ENCODE results near the gene DPP3. TPM values are rescaled to one million over a fixed set of nuclear protein-coding genes. Genes with fewer than 3 reads are reported as not detected.

Gene DPP3
- total and polyA plus RNA-seq, 2 donors (not counting 1 experiment from before 2014, with no cell fraction given) = 21.5 to 40.6 TPM

DNA sequence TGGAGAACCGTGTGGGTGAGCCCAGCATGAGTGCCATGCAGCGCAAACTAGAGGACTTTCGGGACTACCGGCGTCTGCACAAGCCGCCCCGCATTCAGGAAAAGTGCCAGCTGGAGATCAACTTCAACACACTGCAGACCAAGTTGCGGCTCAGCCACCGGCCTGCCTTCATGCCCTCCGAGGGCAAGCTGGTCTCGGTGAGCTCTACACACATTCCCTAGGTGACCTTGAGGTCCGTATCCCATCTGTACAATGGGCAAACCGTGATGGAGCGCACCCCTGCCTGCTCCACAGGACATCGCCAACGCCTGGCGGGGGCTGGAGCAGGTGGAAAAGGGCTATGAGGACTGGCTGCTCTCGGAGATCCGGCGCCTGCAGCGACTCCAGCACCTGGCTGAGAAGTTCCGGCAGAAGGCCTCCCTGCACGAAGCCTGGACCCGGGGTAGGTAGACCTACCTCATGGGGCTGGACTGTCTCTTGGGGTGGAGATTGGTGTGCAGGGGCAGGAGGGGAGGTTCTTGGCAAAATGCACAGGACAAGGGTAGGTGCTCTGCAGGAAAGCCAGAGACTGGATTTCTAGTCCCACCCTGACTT, 77.6 kb downstream of the DPP3 start:
- TF ChIP-seq EZH2 (IDR thresholded peaks at IDR 0.05; ENCODE audit: borderline replicate concordance, insufficient read depth, low read depth, low read length, poor library complexity, severe bottlenecking) = no peak
- TF ChIP-seq, protein P1, sequence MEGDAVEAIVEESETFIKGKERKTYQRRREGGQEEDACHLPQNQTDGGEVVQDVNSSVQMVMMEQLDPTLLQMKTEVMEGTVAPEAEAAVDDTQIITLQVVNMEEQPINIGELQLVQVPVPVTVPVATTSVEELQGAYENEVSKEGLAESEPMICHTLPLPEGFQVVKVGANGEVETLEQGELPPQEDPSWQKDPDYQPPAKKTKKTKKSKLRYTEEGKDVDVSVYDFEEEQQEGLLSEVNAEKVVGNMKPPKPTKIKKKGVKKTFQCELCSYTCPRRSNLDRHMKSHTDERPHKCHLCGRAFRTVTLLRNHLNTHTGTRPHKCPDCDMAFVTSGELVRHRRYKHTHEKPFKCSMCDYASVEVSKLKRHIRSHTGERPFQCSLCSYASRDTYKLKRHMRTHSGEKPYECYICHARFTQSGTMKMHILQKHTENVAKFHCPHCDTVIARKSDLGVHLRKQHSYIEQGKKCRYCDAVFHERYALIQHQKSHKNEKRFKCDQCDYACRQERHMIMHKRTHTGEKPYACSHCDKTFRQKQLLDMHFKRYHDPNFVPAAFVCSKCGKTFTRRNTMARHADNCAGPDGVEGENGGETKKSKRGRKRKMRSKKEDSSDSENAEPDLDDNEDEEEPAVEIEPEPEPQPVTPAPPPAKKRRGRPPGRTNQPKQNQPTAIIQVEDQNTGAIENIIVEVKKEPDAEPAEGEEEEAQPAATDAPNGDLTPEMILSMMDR (IDR thresholded peaks at IDR 0.05) = no peak
- ChIA-PET POLR2A (no interaction called here), CTCF (no interaction called here)
- Histone ChIP-seq H3K9me3 (ENCODE audit: control extremely low read depth in 1 of 3, control insufficient read depth in 2 of 3, insufficient read depth in 1 of 3, low read length in 2 of 3) (peaks cover 0 to 4% (median 0%) of the 10 kb centered on the region in 3 donors), H3K4me2 (replicated peaks; ENCODE audit: low read depth, low read length, poor library complexity, severe bottlenecking) (no peak overlapping the region), H2AFZ (ENCODE audit: insufficient read depth, low read depth, low read length, poor library complexity, severe bottlenecking) (no peak overlapping the region), H3K27ac (ENCODE audit: low read length in 2 of 2) (no peak overlapping the region), H3K36me3 (replicated peaks in 1 of 2; ENCODE audit: control extremely low read depth in 1 of 2, control insufficient read depth in 1 of 2, extremely low read depth in 1 of 2, insufficient read depth in 2 of 2, low read length in 1 of 2) (no peaks in the 10 kb centered on the region), H3K4me1 (ENCODE audit: control insufficient read depth in 2 of 2, insufficient read depth in 2 of 2, low read length in 2 of 2) (peaks cover 5 to 6% of the 10 kb centered on the region in 2 donors), H3K79me2 (ENCODE audit: control insufficient read depth, insufficient read depth, low read length) (no peaks in the 10 kb centered on the region), H4K20me1 (ENCODE audit: control insufficient read depth, insufficient read depth, low read length, poor library complexity, severe bottlenecking) (no peaks in the 10 kb centered on the region), H3K9ac (ENCODE audit: low read length) (no peak overlapping the region), H3K27me3 (replicated peaks in 1 of 4; ENCODE audit: control extremely low read depth in 1 of 4, control insufficient read depth in 3 of 4, insufficient read depth in 4 of 4, low read length in 3 of 4) (peaks cover 0 to 26% (median 0%) of the 10 kb centered on the region in 4 experiments), H3K4me3 (ENCODE audit: control extremely low read depth in 1 of 5, extremely low read depth in 1 of 5, insufficient read depth in 1 of 5, low read depth in 2 of 5, low read length in 4 of 5) (no peak overlapping the region)
- Mint-ChIP-seq H3K27ac (no peak overlapping the region), H3K4me3 (no peak overlapping the region), H3K27me3 (peaks cover 23% of the 10 kb centered on the region), H3K9me3 (ENCODE audit: insufficient read depth) (no peaks in the 10 kb centered on the region), H3K4me1 (peaks cover 2% of the 10 kb centered on the region)
- intact Hi-C loops (cut with micrococcal nuclease) = no loop called here
- ATAC-seq (ENCODE audit: low read depth) = no peak
- no peak for DNase-seq
- WGBS (ENCODE audit: insufficient coverage) = 97% methylated on average over 24 of the region's 24 CpGs

Small RNA genes within 50 kb of the gene (small RNA-seq; reads per million reads assigned to genes)
- gene RF00416 (ENCODE audit: insufficient read length, low read depth, low replicate concordance) = not detected

Other genes with a start within 250 kb of the DPP3 start
- gene KLC2, start 222.7 kb upstream of the DPP3 start, total RNA-seq = 47.7 and 49.2 TPM in 2 replicates
- gene KLC2, start 222.7 kb upstream of the DPP3 start, polyA plus RNA-seq = 24.1 and 26.9 TPM in 2 replicates
- 76.0 and 77.8 TPM in 2 replicates for gene RAB1B, start 211.8 kb upstream of the DPP3 start, total RNA-seq
- gene RAB1B, start 211.8 kb upstream of the DPP3 start, polyA plus RNA-seq = 61.7 and 77.1 TPM in 2 replicates
- gene CNIH2, start 202.3 kb upstream of the DPP3 start, total RNA-seq = 1.5 and 2.0 TPM in 2 replicates
- 0.92 and 2.6 TPM in 2 replicates for gene CNIH2, start 202.3 kb upstream of the DPP3 start, polyA plus RNA-seq
- 43.9 and 47.6 TPM in 2 replicates for gene YIF1A, start 191.3 kb upstream of the DPP3 start, total RNA-seq
- gene YIF1A, start 191.3 kb upstream of the DPP3 start, polyA plus RNA-seq = 65.8 and 95.0 TPM in 2 replicates
- gene TMEM151A, start 188.5 kb upstream of the DPP3 start, total RNA-seq = 0.17 TPM in 1 of 2 replicates, not detected in the other
- 1.1 and 1.5 TPM in 2 replicates for gene TMEM151A, start 188.5 kb upstream of the DPP3 start, polyA plus RNA-seq
- 0.83 and 0.96 TPM in 2 replicates for gene CD248, start 163.4 kb upstream of the DPP3 start, total RNA-seq
- gene CD248, start 163.4 kb upstream of the DPP3 start, polyA plus RNA-seq = 0.40 and 0.62 TPM in 2 replicates
- 1.1 and 1.7 TPM in 2 replicates for gene RIN1, start 144.0 kb upstream of the DPP3 start, total RNA-seq
- gene RIN1, start 144.0 kb upstream of the DPP3 start, polyA plus RNA-seq = 0.42 and 0.72 TPM in 2 replicates
- 50.9 and 58.3 TPM in 2 replicates for gene BRMS1, start 135.3 kb upstream of the DPP3 start, total RNA-seq
- 51.2 and 55.8 TPM in 2 replicates for gene BRMS1, start 135.3 kb upstream of the DPP3 start, polyA plus RNA-seq
- gene B4GAT1, start 132.8 kb upstream of the DPP3 start, total RNA-seq = 5.2 TPM in 2 replicates
- 0.87 and 1.4 TPM in 2 replicates for gene B4GAT1, start 132.8 kb upstream of the DPP3 start, polyA plus RNA-seq
- 18.5 and 20.1 TPM in 2 replicates for gene SLC29A2, start 108.7 kb upstream of the DPP3 start, total RNA-seq
- 15.7 and 16.2 TPM in 2 replicates for gene SLC29A2, start 108.7 kb upstream of the DPP3 start, polyA plus RNA-seq
- gene NPAS4, start 59.4 kb upstream of the DPP3 start, total RNA-seq = not detected in 2 replicates
- gene NPAS4, start 59.4 kb upstream of the DPP3 start, polyA plus RNA-seq = not detected in 2 replicates
- 26.7 and 29.2 TPM in 2 replicates for gene MRPL11, start 41.6 kb upstream of the DPP3 start, total RNA-seq
- gene MRPL11, start 41.6 kb upstream of the DPP3 start, polyA plus RNA-seq = 18.0 and 25.5 TPM in 2 replicates
- gene PELI3, start 13.5 kb upstream of the DPP3 start, total RNA-seq = 15.6 and 17.0 TPM in 2 replicates
- 2.9 and 3.2 TPM in 2 replicates for gene PELI3, start 13.5 kb upstream of the DPP3 start, polyA plus RNA-seq
- gene BBS1, start 30.2 kb downstream of the DPP3 start, total RNA-seq = 52.5 and 56.3 TPM in 2 replicates
- 13.7 and 20.4 TPM in 2 replicates for gene BBS1, start 30.2 kb downstream of the DPP3 start, polyA plus RNA-seq
- gene ZDHHC24, start 65.6 kb downstream of the DPP3 start, total RNA-seq = 32.6 and 33.2 TPM in 2 replicates
- gene ZDHHC24, start 65.6 kb downstream of the DPP3 start, polyA plus RNA-seq = 23.9 and 29.7 TPM in 2 replicates
- 0.17 TPM in 1 of 2 replicates, not detected in the other for gene ACTN3, start 66.5 kb downstream of the DPP3 start, total RNA-seq
- gene ACTN3, start 66.5 kb downstream of the DPP3 start, polyA plus RNA-seq = 0.22 and 0.26 TPM in 2 replicates
- gene CTSF, start 88.2 kb downstream of the DPP3 start, total RNA-seq = 20.9 and 24.0 TPM in 2 replicates
- 14.6 and 16.6 TPM in 2 replicates for gene CTSF, start 88.2 kb downstream of the DPP3 start, polyA plus RNA-seq
- gene CCDC87, start 112.6 kb downstream of the DPP3 start, total RNA-seq = 0.17 and 0.39 TPM in 2 replicates
- gene CCDC87, start 112.6 kb downstream of the DPP3 start, polyA plus RNA-seq = 0.09 TPM in 1 of 2 replicates, not detected in the other
- gene CCS, start 112.8 kb downstream of the DPP3 start, total RNA-seq = 87.8 and 98.5 TPM in 2 replicates
- gene CCS, start 112.8 kb downstream of the DPP3 start, polyA plus RNA-seq = 162 and 174 TPM in 2 replicates
- gene RBM14, start 136.2 kb downstream of the DPP3 start, total RNA-seq = 244 and 246 TPM in 2 replicates
- gene RBM14, start 136.2 kb downstream of the DPP3 start, polyA plus RNA-seq = 44.9 and 52.4 TPM in 2 replicates
- gene RBM4, start 158.3 kb downstream of the DPP3 start, total RNA-seq = 199 and 203 TPM in 2 replicates
- 125 and 139 TPM in 2 replicates for gene RBM4, start 158.3 kb downstream of the DPP3 start, polyA plus RNA-seq
- gene RBM4B, start 197.5 kb downstream of the DPP3 start, total RNA-seq = 61.3 and 66.4 TPM in 2 replicates
- gene RBM4B, start 197.5 kb downstream of the DPP3 start, polyA plus RNA-seq = 33.2 and 36.8 TPM in 2 replicates
- gene SPTBN2, start 248.8 kb downstream of the DPP3 start, total RNA-seq = 0.67 and 0.85 TPM in 2 replicates
- gene SPTBN2, start 248.8 kb downstream of the DPP3 start, polyA plus RNA-seq = 1.2 and 2.1 TPM in 2 replicates

All from B cell (primary cell).